H9 (cell line): ENCODE measurements around the gene SEC61A2. TPM values are rescaled to one million over a fixed set of nuclear protein-coding genes. Genes with fewer than 3 reads are reported as not detected.
A peak's percentile ranks its signal among the peaks of the same experiment; 100 is the strongest.

Source experiments
- DNase-seq: peaks from one replicate; pipeline ENCODE4 v3.0.0-alpha.2; 2017
- H2AFZ ChIP-seq: one replicate; pipeline ENCODE4 v1.6.1; 2013; ENCODE audit warnings: mild to moderate bottlenecking, low read length, control low read depth, moderate library complexity
- H2AK5ac ChIP-seq: 2 replicates; pipeline ENCODE4 v1.6.1; 2013; ENCODE audit warnings: low read length, control low read depth, mixed read lengths; ENCODE audit not compliant: insufficient read length
- H2BK120ac ChIP-seq: one replicate; pipeline ENCODE4 v1.6.1; 2013; ENCODE audit warnings: low read depth, mild to moderate bottlenecking, low read length, control low read depth, inconsistent platforms; ENCODE audit not compliant: poor library complexity, severe bottlenecking
- H2BK12ac ChIP-seq: 2 replicates; pipeline ENCODE4 v1.6.1; 2013; ENCODE audit warnings: low read length, control low read depth, mixed read lengths, low read depth; ENCODE audit not compliant: insufficient read length
- H2BK15ac ChIP-seq: 2 replicates; pipeline ENCODE4 v1.6.1; 2013; ENCODE audit warnings: low read depth, low read length, control low read depth
- H2BK20ac ChIP-seq: one replicate; pipeline ENCODE4 v1.6.1; 2013; ENCODE audit warnings: low read depth, mild to moderate bottlenecking, low read length, control low read depth, inconsistent platforms; ENCODE audit not compliant: poor library complexity, severe bottlenecking
- H2BK5ac ChIP-seq: 2 replicates; pipeline ENCODE4 v1.6.1; 2013; ENCODE audit warnings: low read length, control low read depth, mixed read lengths; ENCODE audit not compliant: insufficient read length
- H3K14ac ChIP-seq: 2 replicates; pipeline ENCODE4 v1.6.1; 2013; ENCODE audit warnings: low read length, control low read depth; ENCODE audit not compliant: insufficient read depth
- H3K18ac ChIP-seq: 2 replicates; pipeline ENCODE4 v1.6.1; 2013; ENCODE audit warnings: low read depth, mild to moderate bottlenecking, mixed read lengths, low read length, control low read depth; ENCODE audit not compliant: insufficient read length
- H3K23ac ChIP-seq: 2 replicates; pipeline ENCODE4 v1.6.1; 2013; ENCODE audit warnings: low read length, control low read depth, mixed read lengths, low read depth; ENCODE audit not compliant: insufficient read length
- H3K23me2 ChIP-seq: 2 replicates; pipeline ENCODE4 v1.6.1; 2013; ENCODE audit warnings: low read depth, mild to moderate bottlenecking, mixed read lengths, low read length, control low read depth; ENCODE audit not compliant: insufficient read length, poor library complexity, severe bottlenecking
- H3K27ac ChIP-seq: 2 replicates; pipeline ENCODE4 v1.5.1; 2013; ENCODE audit warnings: low read length, control low read depth, mixed read lengths, low read depth; ENCODE audit not compliant: insufficient read length
- H3K27me3 ChIP-seq: 2 replicates; pipeline ENCODE4 v1.6.1; 2013; ENCODE audit warnings: low read length, control low read depth, inconsistent platforms; ENCODE audit not compliant: insufficient read depth
- H3K4ac ChIP-seq: 2 replicates; pipeline ENCODE4 v1.6.1; 2013; ENCODE audit warnings: low read depth, mild to moderate bottlenecking, control low read depth, inconsistent platforms, low read length, moderate library complexity
- H3K4me1 ChIP-seq: 2 replicates; pipeline ENCODE4 v1.6.1; 2013; ENCODE audit warnings: low read length, control low read depth, inconsistent platforms; ENCODE audit not compliant: insufficient read depth
- H3K4me2 ChIP-seq: 2 replicates; pipeline ENCODE4 v1.6.1; 2013; ENCODE audit warnings: low read length, control low read depth, mixed read lengths; ENCODE audit not compliant: insufficient read length, insufficient read depth
- H3K56ac ChIP-seq: 2 replicates; pipeline ENCODE4 v1.6.1; 2013; ENCODE audit warnings: low read depth, mild to moderate bottlenecking, mixed read lengths, low read length, control low read depth; ENCODE audit not compliant: insufficient read length
- H3K79me1 ChIP-seq: 2 replicates; pipeline ENCODE4 v1.6.1; 2013; ENCODE audit warnings: low read depth, mild to moderate bottlenecking, moderate library complexity, low read length, control low read depth, inconsistent platforms; ENCODE audit not compliant: insufficient read depth, poor library complexity, severe bottlenecking
- H3K79me2 ChIP-seq: 2 replicates; pipeline ENCODE4 v1.6.1; 2013; ENCODE audit warnings: low read length, control low read depth, inconsistent platforms; ENCODE audit not compliant: insufficient read depth
- H3K9ac ChIP-seq: 2 replicates; pipeline ENCODE4 v1.6.1; 2013; ENCODE audit warnings: low read length, control low read depth, mixed read lengths; ENCODE audit not compliant: insufficient read length; ENCODE audit errors: extremely low read depth
- H3K9me3 ChIP-seq: one replicate; pipeline ENCODE4 v1.6.1; 2013; ENCODE audit warnings: low read depth, low read length, inconsistent platforms; ENCODE audit not compliant: control insufficient read depth
- H3T11ph ChIP-seq: one replicate; pipeline ENCODE4 v1.6.1; 2013; ENCODE audit warnings: mild to moderate bottlenecking, low read length, control low read depth, inconsistent platforms
- H4K20me1 ChIP-seq: one replicate; pipeline ENCODE4 v1.6.1; 2013; ENCODE audit not compliant: control insufficient read depth, insufficient read length, insufficient read depth
- H4K5ac ChIP-seq: 2 replicates; pipeline ENCODE4 v1.6.1; 2013; ENCODE audit warnings: low read depth, mild to moderate bottlenecking, mixed read lengths, low read length, control low read depth; ENCODE audit not compliant: insufficient read length
- H4K8ac ChIP-seq: replicated peaks from 2 replicates; pipeline ENCODE4 v1.6.1; 2013; ENCODE audit warnings: low read length, control low read depth, mixed read lengths, low read depth; ENCODE audit not compliant: insufficient read length
- H4K91ac ChIP-seq: 2 replicates; pipeline ENCODE4 v1.6.1; 2013; ENCODE audit warnings: low read depth, mild to moderate bottlenecking, moderate library complexity, mixed read lengths, low read length, control low read depth; ENCODE audit not compliant: insufficient read length
- H3K27ac Mint-ChIP-seq, 3 experiments: 2 replicates in 2 of 3; 3 replicates in 1 of 3; pipeline ENCODE4 v1.8.0; 2020 to 2021; ENCODE audit warnings: mixed read lengths in 3 of 3, mild to moderate bottlenecking in 1 of 3, moderate library complexity in 1 of 3
- H3K27me3 Mint-ChIP-seq: 2 replicates; pipeline ENCODE4 v1.8.0; 2021; ENCODE audit warnings: low read depth, mild to moderate bottlenecking, moderate library complexity, mixed read lengths
- H3K36me3 Mint-ChIP-seq, 3 experiments: 2 replicates in 2 of 3; 3 replicates in 1 of 3; pipeline ENCODE4 v1.8.0; 2020 to 2021; ENCODE audit warnings: low read depth in 3 of 3, mixed read lengths in 3 of 3; ENCODE audit not compliant: insufficient read depth in 1 of 3
- H3K4me1 Mint-ChIP-seq, 2 experiments: 2 replicates each; pipeline ENCODE4 v1.8.0; 2020; ENCODE audit warnings: mixed read lengths in 2 of 2
- H3K4me3 Mint-ChIP-seq, 2 experiments: 2 replicates in 1 of 2; 3 replicates in 1 of 2; pipeline ENCODE4 v1.8.0; 2020 to 2021; ENCODE audit warnings: mild to moderate bottlenecking in 2 of 2, mixed read lengths in 2 of 2, moderate library complexity in 1 of 2
- H3K9me3 Mint-ChIP-seq, 2 experiments: 2 replicates in 1 of 2; 3 replicates in 1 of 2; pipeline ENCODE4 v1.8.0; 2020; ENCODE audit warnings: mild to moderate bottlenecking in 2 of 2, mixed read lengths in 2 of 2, moderate library complexity in 1 of 2
- WGBS: extraction: QIAGEN DNeasy Blood & Tissue Kit; methylation state at CpG from one replicate; pipeline ENCODE4 v1.1.7; 2013; ENCODE audit warnings: missing lambda C conversion rate, low lambda C conversion rate, mixed read lengths; ENCODE audit not compliant: insufficient read length; ENCODE audit errors: extremely low coverage; 5-methylcytosine and 5-hydroxymethylcytosine counted together
- total RNA-seq: library from RNA; stranded (reverse); gene quantifications from 2 replicates; pipeline ENCODE4 v1.2.1, GENCODE V29; 2021
- TF ChIP-seq, protein P1 (sequence below): fragments of 200-600 bp; sonication (generic); conservative IDR thresholded peaks from 3 replicates; pipeline ENCODE4 v1.8.0; 2021; ENCODE audit warnings: antibody characterized with exemption, mild to moderate bottlenecking

SEC61A2 gene
- total RNA-seq, 1 experiment from 2014 or later: 13.9 TPM

DNA sequence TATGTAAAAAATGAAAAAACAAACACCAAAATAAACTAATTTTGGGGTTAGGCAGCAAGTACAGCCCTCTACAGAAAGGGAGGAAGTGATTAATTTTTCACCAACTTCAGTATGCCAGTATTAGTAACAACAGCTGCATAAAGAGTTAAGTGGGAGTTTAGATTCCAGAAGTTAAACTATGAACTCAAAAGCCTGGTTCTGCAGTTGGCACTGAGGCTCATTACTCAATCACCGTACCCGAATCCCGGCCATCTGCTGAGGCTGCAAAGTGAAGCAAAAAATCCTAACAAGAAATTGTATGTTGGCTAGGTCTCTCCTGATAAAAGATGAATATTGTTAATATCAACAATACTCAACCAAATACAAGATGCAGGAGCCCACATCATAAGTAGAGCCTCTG is 62.2 kb downstream of the SEC61A2 start:
- no peak overlapping the region for H2AK5ac ChIP-seq
- H4K91ac ChIP-seq: no peak overlapping the region
- H2BK15ac ChIP-seq: no peak overlapping the region
- H3K79me2 ChIP-seq: peaks cover 21% of the 10 kb centered on the region; the same call in 1 of the 2 replicates
- peaks cover 4% of the 10 kb centered on the region for H3K23me2 ChIP-seq
- peaks cover 21% of the 10 kb centered on the region for H3K79me1 ChIP-seq
- no peak overlapping the region for H4K5ac ChIP-seq
- no peak overlapping the region for H2BK12ac ChIP-seq
- no peak overlapping the region for H3K18ac ChIP-seq
- no peaks in the 10 kb centered on the region for H4K20me1 ChIP-seq
- no peak overlapping the region for H3T11ph ChIP-seq
- Mint-ChIP-seq H3K27ac (peak overlapping the region; percentile 14 to 73 (median 34); a peak in 4 of 7 replicates), H3K27me3 (no peaks in the 10 kb centered on the region), H3K36me3 (peaks cover 8 to 22% (median 18%) of the 10 kb centered on the region in 3 experiments; a peak in 6 of 7 replicates), H3K9me3 (peaks cover 0 to 1% of the 10 kb centered on the region in 2 experiments; a peak in 2 of 5 replicates), H3K4me3 (no peak overlapping the region), H3K4me1 (peaks cover 9 to 16% of the 10 kb centered on the region in 2 experiments)
- no peak overlapping the region for H2BK5ac ChIP-seq
- H3K4me2 ChIP-seq: no peak overlapping the region
- no peak overlapping the region for H3K23ac ChIP-seq
- no peak overlapping the region for H2BK20ac ChIP-seq
- no peak overlapping the region for H3K9ac ChIP-seq
- no CpG with 5 or more reads among the region's 3 CpGs for WGBS
- H3K27ac ChIP-seq: no peak overlapping the region
- no peaks in the 10 kb centered on the region for H3K27me3 ChIP-seq
- no peak for DNase-seq
- H3K4me1 ChIP-seq: peaks cover 2% of the 10 kb centered on the region; the same call in 1 of the 2 replicates
- TF ChIP-seq, protein P1, sequence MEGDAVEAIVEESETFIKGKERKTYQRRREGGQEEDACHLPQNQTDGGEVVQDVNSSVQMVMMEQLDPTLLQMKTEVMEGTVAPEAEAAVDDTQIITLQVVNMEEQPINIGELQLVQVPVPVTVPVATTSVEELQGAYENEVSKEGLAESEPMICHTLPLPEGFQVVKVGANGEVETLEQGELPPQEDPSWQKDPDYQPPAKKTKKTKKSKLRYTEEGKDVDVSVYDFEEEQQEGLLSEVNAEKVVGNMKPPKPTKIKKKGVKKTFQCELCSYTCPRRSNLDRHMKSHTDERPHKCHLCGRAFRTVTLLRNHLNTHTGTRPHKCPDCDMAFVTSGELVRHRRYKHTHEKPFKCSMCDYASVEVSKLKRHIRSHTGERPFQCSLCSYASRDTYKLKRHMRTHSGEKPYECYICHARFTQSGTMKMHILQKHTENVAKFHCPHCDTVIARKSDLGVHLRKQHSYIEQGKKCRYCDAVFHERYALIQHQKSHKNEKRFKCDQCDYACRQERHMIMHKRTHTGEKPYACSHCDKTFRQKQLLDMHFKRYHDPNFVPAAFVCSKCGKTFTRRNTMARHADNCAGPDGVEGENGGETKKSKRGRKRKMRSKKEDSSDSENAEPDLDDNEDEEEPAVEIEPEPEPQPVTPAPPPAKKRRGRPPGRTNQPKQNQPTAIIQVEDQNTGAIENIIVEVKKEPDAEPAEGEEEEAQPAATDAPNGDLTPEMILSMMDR: no peak
- no peaks in the 10 kb centered on the region for H3K9me3 ChIP-seq
- no peak overlapping the region for H3K14ac ChIP-seq
- no peak overlapping the region for H2BK120ac ChIP-seq
- H4K8ac ChIP-seq: no peak overlapping the region
- H3K56ac ChIP-seq: no peak overlapping the region
- H2AFZ ChIP-seq: no peak overlapping the region
- H3K4ac ChIP-seq: no peak overlapping the region
